ENCODE data around the gene OR52E8. TPM values are rescaled to one million over a fixed set of nuclear protein-coding genes. Genes with fewer than 3 reads are reported as not detected.

Gene OR52E8
- total RNA-seq, 4 donors from 2014 or later = not detected

DNA sequence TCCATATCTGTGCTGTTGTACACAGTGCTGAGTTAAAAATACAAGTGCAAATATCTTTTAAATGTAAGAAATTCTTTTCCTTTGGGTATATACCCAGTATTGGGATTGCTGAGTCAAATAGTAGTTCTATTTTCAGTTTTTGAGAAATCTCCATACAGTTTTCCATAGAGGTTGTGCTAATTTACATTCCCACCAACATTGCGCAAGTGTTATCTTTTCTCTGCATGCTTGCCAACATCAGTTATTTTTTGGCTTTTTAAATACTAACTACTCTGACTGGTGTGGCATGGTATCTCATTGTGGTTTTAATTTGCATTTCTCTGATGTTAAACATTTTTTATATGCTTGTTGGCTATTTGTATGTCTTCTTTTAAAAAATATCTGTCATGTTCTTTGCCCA is 6.5 kb downstream of the OR52E8 start:
- peaks cover 0 to 7% (median 0%) of the 10 kb centered on the region in 4 donors for H3K9me3 ChIP-seq
- H3K4me1 ChIP-seq = no peaks in the 10 kb centered on the region
- TF ChIP-seq EP300 (IDR thresholded peaks at IDR 0.05) (no peak), POLR2AphosphoS5 (IDR thresholded peaks at IDR 0.05) (no peak), POLR2A (IDR thresholded peaks at IDR 0.05; ENCODE audit: low read depth) (no peak)
- TF ChIP-seq, protein P1, sequence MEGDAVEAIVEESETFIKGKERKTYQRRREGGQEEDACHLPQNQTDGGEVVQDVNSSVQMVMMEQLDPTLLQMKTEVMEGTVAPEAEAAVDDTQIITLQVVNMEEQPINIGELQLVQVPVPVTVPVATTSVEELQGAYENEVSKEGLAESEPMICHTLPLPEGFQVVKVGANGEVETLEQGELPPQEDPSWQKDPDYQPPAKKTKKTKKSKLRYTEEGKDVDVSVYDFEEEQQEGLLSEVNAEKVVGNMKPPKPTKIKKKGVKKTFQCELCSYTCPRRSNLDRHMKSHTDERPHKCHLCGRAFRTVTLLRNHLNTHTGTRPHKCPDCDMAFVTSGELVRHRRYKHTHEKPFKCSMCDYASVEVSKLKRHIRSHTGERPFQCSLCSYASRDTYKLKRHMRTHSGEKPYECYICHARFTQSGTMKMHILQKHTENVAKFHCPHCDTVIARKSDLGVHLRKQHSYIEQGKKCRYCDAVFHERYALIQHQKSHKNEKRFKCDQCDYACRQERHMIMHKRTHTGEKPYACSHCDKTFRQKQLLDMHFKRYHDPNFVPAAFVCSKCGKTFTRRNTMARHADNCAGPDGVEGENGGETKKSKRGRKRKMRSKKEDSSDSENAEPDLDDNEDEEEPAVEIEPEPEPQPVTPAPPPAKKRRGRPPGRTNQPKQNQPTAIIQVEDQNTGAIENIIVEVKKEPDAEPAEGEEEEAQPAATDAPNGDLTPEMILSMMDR (IDR thresholded peaks at IDR 0.05) = no peak
- H3K4me3 ChIP-seq = no peak overlapping the region
- intact Hi-C loops (cut with DNase I) = no loop called here
- H3K27ac ChIP-seq (replicated peaks in 1 of 4) = no peak overlapping the region
- no peak for DNase-seq (ENCODE audit: extremely low spot score)
- no peaks in the 10 kb centered on the region for H3K36me3 ChIP-seq
- WGBS = 92% methylated on average over 1 of the region's 1 CpG
- H3K27me3 ChIP-seq = no peaks in the 10 kb centered on the region

GRCh38 chr11:5847711-5848110 is 9.8 kb downstream of the OR52E8 start:
- Histone ChIP-seq H3K36me3 (no peaks in the 10 kb centered on the region), H3K4me1 (no peaks in the 10 kb centered on the region), H3K27me3 (no peaks in the 10 kb centered on the region), H3K27ac (replicated peaks in 1 of 4) (no peak overlapping the region), H3K9me3 (peaks cover 0 to 7% (median 0%) of the 10 kb centered on the region in 4 donors), H3K4me3 (no peak overlapping the region)
- TF ChIP-seq POLR2AphosphoS5 (IDR thresholded peaks at IDR 0.05) = no peak
- no peak for TF ChIP-seq EP300 (IDR thresholded peaks at IDR 0.05)
- TF ChIP-seq, protein P1 (IDR thresholded peaks at IDR 0.05) = no peak
- no peak for TF ChIP-seq POLR2A (IDR thresholded peaks at IDR 0.05; ENCODE audit: low read depth)
- DNase-seq (ENCODE audit: extremely low spot score) = no peak
- intact Hi-C loops (cut with DNase I) = no loop called here

GRCh38 chr11:5846701-5847100 is 10.8 kb downstream of the OR52E8 start:
- Histone ChIP-seq H3K27ac (replicated peaks in 1 of 4) (no peak overlapping the region), H3K4me1 (no peaks in the 10 kb centered on the region), H3K27me3 (no peaks in the 10 kb centered on the region), H3K4me3 (no peak overlapping the region), H3K9me3 (peaks cover 0 to 4% (median 0%) of the 10 kb centered on the region in 4 donors), H3K36me3 (no peaks in the 10 kb centered on the region)
- intact Hi-C loops (cut with DNase I) = no loop called here
- no peak for TF ChIP-seq POLR2A (IDR thresholded peaks at IDR 0.05; ENCODE audit: low read depth)
- no peak for TF ChIP-seq EP300 (IDR thresholded peaks at IDR 0.05)
- TF ChIP-seq POLR2AphosphoS5 (IDR thresholded peaks at IDR 0.05) = no peak
- TF ChIP-seq, protein P1 (IDR thresholded peaks at IDR 0.05) = no peak
- no peak for DNase-seq (ENCODE audit: extremely low spot score)
- WGBS = 64% methylated on average over 1 of the region's 1 CpG

DNA sequence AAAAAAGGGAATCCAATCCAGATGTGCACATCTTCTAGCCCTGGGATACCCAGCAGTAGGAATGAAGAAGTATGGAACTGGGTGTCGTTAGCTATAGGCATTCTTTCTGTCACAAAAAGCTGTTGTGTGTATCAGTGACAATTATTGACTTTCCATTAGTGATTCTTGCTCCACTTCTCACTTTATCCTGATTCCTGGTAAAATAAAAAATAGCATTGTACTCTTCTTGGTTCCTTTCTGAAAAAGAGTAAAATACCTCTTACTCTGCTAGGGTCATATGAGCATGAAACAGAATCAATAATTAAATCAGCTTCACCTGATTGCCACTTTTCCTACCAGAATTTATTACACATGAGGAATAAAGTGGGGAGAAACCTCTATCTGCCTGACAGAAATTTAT is 15.7 kb downstream of the OR52E8 start, which contains the start of gene OR52E6:
TSS of gene OR52E6 (minus strand) at position 101 of the 400 bp plus-strand sequence. CDS start at position 101, 0 bp downstream.
- no peak for DNase-seq (ENCODE audit: extremely low spot score)

More for the DNA sequence above, 15.7 kb downstream of the OR52E8 start, which contains the start of gene OR52E6:
- 0% methylated on average over 1 of the region's 1 CpG for WGBS
- intact Hi-C loops (cut with DNase I) = no loop called here
- TF ChIP-seq EP300 (IDR thresholded peaks at IDR 0.05) (no peak), POLR2AphosphoS5 (IDR thresholded peaks at IDR 0.05) (no peak), POLR2A (IDR thresholded peaks at IDR 0.05; ENCODE audit: low read depth) (no peak)
- TF ChIP-seq, protein P1 (IDR thresholded peaks at IDR 0.05) = no peak
- no peak within 1 kb of the TSS for H3K27ac ChIP-seq (replicated peaks in 1 of 4)
- H3K4me1 ChIP-seq = no peaks in the 10 kb centered on the region
- no peak within 1 kb of the TSS for H3K4me3 ChIP-seq
- no peaks in the 10 kb centered on the region for H3K27me3 ChIP-seq
- H3K36me3 ChIP-seq = no peaks in the 10 kb centered on the region
- no peaks in the 10 kb centered on the region for H3K9me3 ChIP-seq
